MM.1S (cell line): ENCODE results near the gene USP32.

Source experiments
- EZH2 ChIP-seq: fragments of 300-600 bp; sonication (generic); optimal IDR thresholded peaks from 2 replicates; pipeline ENCODE3; 2017; ENCODE audit warnings: low read depth, mild to moderate bottlenecking, antibody characterized with exemption, low read length, mixed read lengths
- TF ChIP-seq, protein P1 (sequence below): fragments of 300-600 bp; sonication (generic); IDR thresholded peaks from 2 replicates; pipeline ENCODE4 v1.5.1; 2016; ENCODE audit warnings: antibody characterized with exemption, low read length, mixed read lengths

DNA sequence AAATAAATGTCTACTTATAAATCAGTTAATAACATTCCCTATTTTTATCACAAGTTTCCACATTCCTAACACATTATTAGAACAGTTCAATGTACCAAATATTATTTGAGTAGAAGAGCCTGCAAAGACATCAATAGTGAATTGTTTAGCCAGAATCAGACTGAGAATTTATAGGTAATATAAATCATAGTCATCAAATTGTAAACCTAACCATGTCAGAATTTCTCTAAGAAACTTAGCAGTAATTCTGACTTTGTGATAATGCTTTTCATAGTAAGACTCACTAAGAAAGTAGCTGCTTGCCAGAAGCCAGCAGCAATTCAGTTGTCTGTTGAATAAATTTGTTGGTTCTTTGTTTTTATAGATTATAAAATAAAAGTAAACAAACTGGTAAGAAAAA is 111.3 kb downstream of the USP32 start:
- TF ChIP-seq, protein P1, sequence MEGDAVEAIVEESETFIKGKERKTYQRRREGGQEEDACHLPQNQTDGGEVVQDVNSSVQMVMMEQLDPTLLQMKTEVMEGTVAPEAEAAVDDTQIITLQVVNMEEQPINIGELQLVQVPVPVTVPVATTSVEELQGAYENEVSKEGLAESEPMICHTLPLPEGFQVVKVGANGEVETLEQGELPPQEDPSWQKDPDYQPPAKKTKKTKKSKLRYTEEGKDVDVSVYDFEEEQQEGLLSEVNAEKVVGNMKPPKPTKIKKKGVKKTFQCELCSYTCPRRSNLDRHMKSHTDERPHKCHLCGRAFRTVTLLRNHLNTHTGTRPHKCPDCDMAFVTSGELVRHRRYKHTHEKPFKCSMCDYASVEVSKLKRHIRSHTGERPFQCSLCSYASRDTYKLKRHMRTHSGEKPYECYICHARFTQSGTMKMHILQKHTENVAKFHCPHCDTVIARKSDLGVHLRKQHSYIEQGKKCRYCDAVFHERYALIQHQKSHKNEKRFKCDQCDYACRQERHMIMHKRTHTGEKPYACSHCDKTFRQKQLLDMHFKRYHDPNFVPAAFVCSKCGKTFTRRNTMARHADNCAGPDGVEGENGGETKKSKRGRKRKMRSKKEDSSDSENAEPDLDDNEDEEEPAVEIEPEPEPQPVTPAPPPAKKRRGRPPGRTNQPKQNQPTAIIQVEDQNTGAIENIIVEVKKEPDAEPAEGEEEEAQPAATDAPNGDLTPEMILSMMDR: no peak
- no peak for TF ChIP-seq EZH2
